Progenitor cell of endocrine pancreas (in vitro differentiated cells): ENCODE data around the gene NOL4L. TPM values are rescaled to one million over a fixed set of nuclear protein-coding genes. Genes with fewer than 3 reads are reported as not detected.
A peak's percentile ranks its signal among the peaks of the same experiment; 100 is the strongest.

Experiments
- DNase-seq: peaks from one replicate; pipeline ENCODE4 v3.0.0; 2021; ENCODE audit warnings: low spot score; ENCODE audit not compliant: unreplicated experiment
- H3K27ac Mint-ChIP-seq: 2 replicates; pipeline ENCODE4 v1.8.0; 2021; ENCODE audit warnings: mild to moderate bottlenecking, moderate library complexity, mixed read lengths
- H3K27me3 Mint-ChIP-seq: 2 replicates; pipeline ENCODE4 v1.8.0; 2021; ENCODE audit warnings: mixed read lengths
- H3K36me3 Mint-ChIP-seq: 2 replicates; pipeline ENCODE4 v1.8.0; 2022; ENCODE audit warnings: mixed read lengths; ENCODE audit not compliant: insufficient read depth
- H3K4me1 Mint-ChIP-seq: 2 replicates; pipeline ENCODE4 v1.8.0; 2021; ENCODE audit warnings: low read depth, mixed read lengths
- H3K4me3 Mint-ChIP-seq: 2 replicates; pipeline ENCODE4 v1.8.0; 2021; ENCODE audit warnings: low read depth, mild to moderate bottlenecking, moderate library complexity, mixed read lengths
- H3K9me3 Mint-ChIP-seq: 2 replicates; pipeline ENCODE4 v1.8.0; 2021; ENCODE audit warnings: low read depth, mixed read lengths
- total RNA-seq: library from RNA; stranded (reverse); gene quantifications from 2 replicates; pipeline ENCODE4 v1.2.1, GENCODE V29; 2021
- TF ChIP-seq, protein P1 (sequence below): fragments of 200-600 bp; sonication (generic); IDR thresholded peaks from one replicate; pipeline ENCODE4 v1.5.0; 2021; ENCODE audit warnings: antibody characterized with exemption, mild to moderate bottlenecking; ENCODE audit not compliant: unreplicated experiment

NOL4L gene
- total RNA-seq, 1 donor from 2014 or later = 90.4 TPM

DNA sequence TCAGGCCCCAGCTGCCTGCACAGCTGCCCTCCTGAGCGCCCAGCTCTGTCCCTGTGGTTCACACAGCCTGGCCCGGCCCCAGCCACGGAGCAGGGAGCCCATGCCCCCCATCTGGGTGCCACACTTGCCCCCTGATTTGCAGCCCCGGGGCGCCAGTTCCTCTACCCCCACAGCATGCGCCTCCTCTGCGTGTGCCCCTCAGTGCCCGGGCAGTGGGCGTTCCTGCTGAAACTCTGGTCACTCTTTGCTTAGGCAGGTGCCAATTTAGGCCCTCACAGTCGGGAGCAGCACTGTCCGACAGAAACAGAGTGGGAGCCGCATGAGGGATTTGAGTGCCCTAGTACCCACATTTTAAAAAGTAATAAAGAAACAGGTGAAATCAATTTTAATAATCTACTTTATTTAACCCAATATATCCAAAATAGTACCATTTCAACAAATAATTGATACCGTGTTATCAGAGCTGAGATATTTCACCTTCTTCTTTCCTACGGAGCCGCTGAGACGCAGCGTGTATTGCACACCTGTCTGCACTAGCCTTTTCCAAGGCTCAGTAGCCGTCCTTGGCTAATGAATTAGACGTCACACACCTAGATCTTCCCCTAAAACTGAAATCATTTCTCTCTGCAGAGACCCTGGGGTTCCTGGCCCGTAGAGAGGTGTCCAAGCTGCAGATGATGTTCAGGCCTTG, 120.6 kb downstream of the NOL4L start:
- no peak for DNase-seq
- peaks cover 21% of the 10 kb centered on the region for H3K4me1 Mint-ChIP-seq
- H3K27ac Mint-ChIP-seq = peak overlapping the region; percentile 76
- peaks cover 6% of the 10 kb centered on the region for H3K36me3 Mint-ChIP-seq
- H3K4me3 Mint-ChIP-seq = peak overlapping the region; percentile 24
- TF ChIP-seq, protein P1, sequence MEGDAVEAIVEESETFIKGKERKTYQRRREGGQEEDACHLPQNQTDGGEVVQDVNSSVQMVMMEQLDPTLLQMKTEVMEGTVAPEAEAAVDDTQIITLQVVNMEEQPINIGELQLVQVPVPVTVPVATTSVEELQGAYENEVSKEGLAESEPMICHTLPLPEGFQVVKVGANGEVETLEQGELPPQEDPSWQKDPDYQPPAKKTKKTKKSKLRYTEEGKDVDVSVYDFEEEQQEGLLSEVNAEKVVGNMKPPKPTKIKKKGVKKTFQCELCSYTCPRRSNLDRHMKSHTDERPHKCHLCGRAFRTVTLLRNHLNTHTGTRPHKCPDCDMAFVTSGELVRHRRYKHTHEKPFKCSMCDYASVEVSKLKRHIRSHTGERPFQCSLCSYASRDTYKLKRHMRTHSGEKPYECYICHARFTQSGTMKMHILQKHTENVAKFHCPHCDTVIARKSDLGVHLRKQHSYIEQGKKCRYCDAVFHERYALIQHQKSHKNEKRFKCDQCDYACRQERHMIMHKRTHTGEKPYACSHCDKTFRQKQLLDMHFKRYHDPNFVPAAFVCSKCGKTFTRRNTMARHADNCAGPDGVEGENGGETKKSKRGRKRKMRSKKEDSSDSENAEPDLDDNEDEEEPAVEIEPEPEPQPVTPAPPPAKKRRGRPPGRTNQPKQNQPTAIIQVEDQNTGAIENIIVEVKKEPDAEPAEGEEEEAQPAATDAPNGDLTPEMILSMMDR = no peak
- no peaks in the 10 kb centered on the region for H3K27me3 Mint-ChIP-seq
- H3K9me3 Mint-ChIP-seq = no peaks in the 10 kb centered on the region

DNA sequence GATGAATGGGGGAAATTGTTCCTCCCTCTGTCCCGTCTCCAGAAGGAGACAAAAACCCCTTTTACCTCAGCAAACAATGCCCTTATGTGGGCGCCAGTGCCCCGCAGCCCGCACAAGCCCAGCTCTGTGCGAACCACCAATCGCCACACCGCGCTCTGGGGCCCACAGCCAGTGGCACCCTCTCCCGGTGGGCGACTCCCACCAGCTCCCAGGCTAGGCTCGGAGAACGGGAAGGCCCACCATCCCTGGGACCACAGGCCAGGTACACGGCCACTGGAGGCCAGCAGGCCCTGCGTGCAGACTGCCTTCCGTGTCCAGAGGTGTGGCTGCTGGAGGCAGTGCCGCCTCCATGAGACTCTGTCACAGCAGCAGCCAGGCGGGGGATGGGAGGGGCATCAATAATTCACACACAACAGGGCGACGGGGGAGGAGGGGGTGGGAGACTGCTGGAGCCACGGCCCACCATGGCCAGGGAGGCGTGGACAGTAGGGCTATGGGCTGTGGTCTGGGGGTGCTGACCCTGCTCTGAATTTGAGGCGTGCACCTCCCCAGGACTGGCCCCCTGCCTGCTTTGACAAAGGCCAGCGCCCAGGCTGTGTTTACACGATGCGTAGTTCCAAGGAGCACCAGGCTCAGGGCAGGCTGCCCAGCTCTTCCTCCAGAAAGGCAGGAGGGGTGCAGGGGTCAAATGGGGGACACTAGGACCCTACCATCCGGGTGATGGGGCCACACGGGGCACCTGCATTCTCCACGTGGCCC, 121.3 kb downstream of the NOL4L start:
- peak overlapping the region; percentile 13 for H3K27ac Mint-ChIP-seq
- H3K4me3 Mint-ChIP-seq = no peak overlapping the region
- DNase-seq = no peak
- TF ChIP-seq, protein P1 = no peak
- peaks cover 19% of the 10 kb centered on the region for H3K4me1 Mint-ChIP-seq
- peaks cover 6% of the 10 kb centered on the region for H3K36me3 Mint-ChIP-seq
- no peaks in the 10 kb centered on the region for H3K27me3 Mint-ChIP-seq
- H3K9me3 Mint-ChIP-seq = no peaks in the 10 kb centered on the region

DNA sequence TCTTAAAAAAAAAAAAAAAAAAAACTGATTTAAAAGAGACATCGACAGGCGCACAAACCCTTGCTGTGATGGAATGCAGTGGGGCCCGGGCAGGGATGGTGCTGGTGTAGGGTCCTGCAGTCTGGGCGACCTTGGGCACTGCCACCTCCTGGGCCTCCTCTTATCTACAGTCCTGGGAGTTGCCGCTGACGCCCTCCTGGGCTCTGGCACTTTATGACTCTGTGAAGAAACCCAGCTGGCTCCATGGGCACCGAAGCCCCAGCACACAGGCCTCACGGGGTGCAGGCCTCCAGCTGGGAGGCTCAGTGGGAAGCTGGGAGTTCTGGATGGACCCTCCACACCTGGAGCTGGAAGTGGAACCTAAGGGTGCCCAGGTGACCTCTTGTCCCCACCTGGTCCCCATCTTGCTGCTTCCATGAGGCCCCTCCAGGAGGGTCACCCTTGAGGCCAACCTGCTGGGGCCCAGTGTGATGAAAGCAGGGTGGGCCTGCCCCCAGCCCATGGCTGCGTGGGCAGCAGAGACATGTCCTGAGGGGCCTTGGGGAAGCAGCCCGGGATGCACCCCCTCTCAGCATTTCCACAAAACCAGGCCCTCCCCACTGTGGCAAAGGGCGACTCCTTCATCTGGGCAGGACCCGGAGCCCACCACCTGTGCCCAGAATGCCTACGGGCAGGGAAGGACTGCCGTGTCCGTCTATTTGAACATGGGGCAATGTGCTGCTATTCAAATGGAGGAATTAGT, 122.1 kb downstream of the NOL4L start:
- H3K4me3 Mint-ChIP-seq = no peak overlapping the region

DNA sequence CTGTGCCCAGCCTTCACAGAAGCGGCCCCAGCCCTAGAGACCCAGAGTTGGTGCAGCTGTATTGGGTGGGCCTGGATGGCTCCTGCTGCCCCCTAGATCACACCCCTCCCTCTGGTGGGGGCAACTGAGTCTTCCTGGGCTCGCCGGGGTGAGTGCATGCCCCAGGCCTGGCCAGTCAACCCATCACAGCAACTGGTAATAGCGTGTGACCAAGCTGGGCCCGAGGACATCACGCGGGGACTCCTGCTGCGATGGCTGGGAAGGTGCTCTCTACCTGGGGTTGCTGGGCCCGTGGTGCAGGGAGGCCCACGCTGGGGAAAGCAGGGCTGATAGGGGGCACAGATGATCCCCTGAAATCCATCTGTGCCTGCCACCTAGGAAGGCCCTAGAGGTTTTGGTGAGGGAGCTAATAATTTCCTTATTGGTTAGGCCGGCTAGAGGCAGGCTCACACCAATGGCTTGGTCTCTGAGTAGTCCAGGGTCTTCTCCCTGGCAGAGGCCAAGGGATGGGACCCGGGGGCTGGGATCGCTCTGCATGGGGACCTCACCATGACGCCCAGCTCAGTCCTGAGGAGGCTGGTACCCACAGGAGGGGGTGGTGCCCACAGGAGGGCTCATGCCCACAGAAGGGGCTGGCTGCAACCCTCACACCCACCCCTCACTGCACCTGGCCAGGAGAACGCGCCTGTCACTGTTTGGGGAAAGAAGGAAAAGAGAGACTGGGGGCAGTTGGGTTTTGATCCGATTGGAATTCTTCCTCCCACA, 123.1 kb downstream of the NOL4L start:
- TF ChIP-seq, protein P1 = no peak
- Mint-ChIP-seq H3K9me3 (no peaks in the 10 kb centered on the region), H3K4me1 (peaks cover 32% of the 10 kb centered on the region), H3K27me3 (no peaks in the 10 kb centered on the region), H3K36me3 (peaks cover 6% of the 10 kb centered on the region), H3K27ac (peak overlapping the region; percentile 81), H3K4me3 (no peak overlapping the region)
- no peak for DNase-seq

More for the DNA sequence above, 122.1 kb downstream of the NOL4L start:
- H3K27ac Mint-ChIP-seq = no peak overlapping the region
- peaks cover 26% of the 10 kb centered on the region for H3K4me1 Mint-ChIP-seq
- peaks cover 6% of the 10 kb centered on the region for H3K36me3 Mint-ChIP-seq
- H3K9me3 Mint-ChIP-seq = no peaks in the 10 kb centered on the region
- DNase-seq = no peak
- TF ChIP-seq, protein P1 = no peak
- H3K27me3 Mint-ChIP-seq = no peaks in the 10 kb centered on the region
